Ascending aorta (tissue), 2 donors: ENCODE results near the gene LIPJ. TPM values are rescaled to one million over a fixed set of nuclear protein-coding genes. Genes with fewer than 3 reads are reported as not detected.

Experiments
- DNase-seq, 2 donors: peaks; one replicate each; pipeline ENCODE4 v3.0.0-alpha.2; 2019; ENCODE audit warnings: low spot score in 2 of 2
- H3K27ac ChIP-seq, 2 donors: fragments of 200-600 bp; sonication (generic); one replicate each; pipeline ENCODE4 v1.5.1; 2016 to 2017; ENCODE audit warnings: mild to moderate bottlenecking in 1 of 2
- H3K27me3 ChIP-seq: fragments of 200-600 bp; sonication (generic); one replicate; pipeline ENCODE4 v1.5.1; 2017
- H3K36me3 ChIP-seq, 2 donors: fragments of 200-600 bp; sonication (generic); one replicate each; pipeline ENCODE4 v1.5.1; 2016
- H3K4me1 ChIP-seq, 2 donors: fragments of 200-600 bp; sonication (generic); one replicate each; pipeline ENCODE4 v1.5.1; 2016 to 2017; ENCODE audit warnings: mild to moderate bottlenecking in 1 of 2
- H3K4me3 ChIP-seq, 2 donors: fragments of 200-600 bp; sonication (generic); one replicate each; pipeline ENCODE4 v1.5.1; 2016 to 2017; ENCODE audit warnings: mild to moderate bottlenecking in 1 of 2
- H3K9me3 ChIP-seq, 2 donors: fragments of 200-600 bp; sonication (generic); one replicate each; pipeline ENCODE4 v1.5.1; 2016
- CTCF ChIP-seq, 3 experiments: fragments of 200-600 bp in 2 of 3; fragments of 450-650 bp in 1 of 3; sonication (generic) in 2 of 3; IDR thresholded peaks; one replicate each; pipeline ENCODE4 v1.5.1; 2016 to 2019; ENCODE audit warnings: antibody characterized with exemption in 3 of 3, mild to moderate bottlenecking in 1 of 3, moderate library complexity in 1 of 3
- intact Hi-C: fragments of 100-400 bp; cut with DNase I; formaldehyde crosslinking; loops from one replicate; pipeline ENCODE4 v1.15.1; 2023
- total RNA-seq: library from RNA; depleted of rRNA; stranded (reverse); fragments of >200 nt; gene quantifications from one replicate; pipeline ENCODE4 v1.1.0, GENCODE V29; 2016

LIPJ gene
- total RNA-seq, 1 donor from 2014 or later = not detected

DNA sequence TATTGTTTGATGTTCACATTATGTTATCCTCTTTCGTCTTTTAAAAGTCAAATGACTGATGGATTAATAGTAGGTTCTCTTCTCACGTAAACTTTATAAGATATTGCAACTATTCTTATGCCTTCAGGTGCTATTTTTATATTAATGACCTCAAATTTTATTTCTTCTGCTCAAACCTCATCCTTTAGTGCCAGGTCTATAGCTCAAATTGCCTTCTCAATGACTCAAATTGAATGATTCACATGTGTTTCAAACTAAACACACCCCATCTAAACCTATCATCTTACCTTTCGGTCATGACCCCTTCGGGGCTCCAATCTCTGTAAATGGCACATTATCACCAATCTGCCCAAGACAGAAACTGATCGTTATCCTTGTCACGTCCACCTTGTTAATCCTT is 55.6 kb downstream of the LIPJ start:
- no peaks in the 10 kb centered on the region for H3K27me3 ChIP-seq
- TF ChIP-seq CTCF (IDR thresholded peaks at IDR 0.05) = no peak
- H3K27ac ChIP-seq = no peak overlapping the region

GRCh38 chr10:88642963-88643362 is 56.4 kb downstream of the LIPJ start:
- intact Hi-C loops = no loop called here
- H3K4me1 ChIP-seq = no peaks in the 10 kb centered on the region
- peaks cover 0 to 5% of the 10 kb centered on the region in 2 donors for H3K9me3 ChIP-seq
- no peaks in the 10 kb centered on the region for H3K27me3 ChIP-seq
- no peak overlapping the region for H3K27ac ChIP-seq
- TF ChIP-seq CTCF (IDR thresholded peaks at IDR 0.05) = no peak
- no peaks in the 10 kb centered on the region for H3K36me3 ChIP-seq
- DNase-seq = no peak
- no peak overlapping the region for H3K4me3 ChIP-seq

More for the DNA sequence above, 55.6 kb downstream of the LIPJ start:
- Histone ChIP-seq H3K36me3 (no peaks in the 10 kb centered on the region), H3K4me3 (no peak overlapping the region), H3K9me3 (peaks cover 0 to 5% of the 10 kb centered on the region in 2 donors), H3K4me1 (no peaks in the 10 kb centered on the region)
- no peak for DNase-seq
- intact Hi-C loops = no loop called here

- no peak for TF ChIP-seq CTCF (IDR thresholded peaks at IDR 0.05)
- Histone ChIP-seq H3K9me3 (no peaks in the 10 kb centered on the region), H3K36me3 (no peaks in the 10 kb centered on the region), H3K4me3 (no peak overlapping the region), H3K27ac (no peak overlapping the region), H3K4me1 (no peaks in the 10 kb centered on the region), H3K27me3 (no peaks in the 10 kb centered on the region)
- DNase-seq = no peak
- intact Hi-C loops = no loop called here
These were observed 60.6 kb downstream of the LIPJ start for GRCh38 chr10:88647061-88647615.

DNA sequence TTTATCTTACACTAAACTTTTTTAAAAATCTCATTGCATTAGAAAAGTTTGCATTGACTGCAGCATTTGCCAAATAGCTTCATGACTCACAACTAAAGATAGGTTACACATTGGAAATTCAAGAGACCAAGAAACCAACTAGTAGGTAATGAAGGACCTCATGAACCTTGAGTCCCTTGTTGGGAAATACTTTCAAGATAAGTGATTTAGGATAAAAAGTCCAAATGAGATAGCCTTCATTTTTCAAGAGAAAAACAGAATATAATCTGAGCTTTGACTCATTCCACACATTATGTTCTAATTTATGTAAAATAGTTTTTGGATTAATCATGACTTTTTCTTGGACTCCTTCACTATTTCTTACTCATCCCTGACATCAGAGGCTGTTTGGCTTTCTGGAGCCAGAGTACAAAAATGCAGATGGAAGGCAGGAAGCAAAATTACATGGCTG is 64.6 kb downstream of the LIPJ start:
- intact Hi-C loops = no loop called here
- TF ChIP-seq CTCF (IDR thresholded peaks at IDR 0.05) = no peak
- no peak for DNase-seq
- no peaks in the 10 kb centered on the region for H3K4me1 ChIP-seq
- no peaks in the 10 kb centered on the region for H3K27me3 ChIP-seq
- no peaks in the 10 kb centered on the region for H3K36me3 ChIP-seq
- H3K27ac ChIP-seq = no peak overlapping the region
- no peaks in the 10 kb centered on the region for H3K9me3 ChIP-seq
- no peak overlapping the region for H3K4me3 ChIP-seq

- H3K4me1 ChIP-seq = no peaks in the 10 kb centered on the region
- DNase-seq = no peak
- H3K27ac ChIP-seq = no peak overlapping the region
- H3K27me3 ChIP-seq = no peaks in the 10 kb centered on the region
- H3K9me3 ChIP-seq = no peaks in the 10 kb centered on the region
- intact Hi-C loops = no loop called here
- no peak overlapping the region for H3K4me3 ChIP-seq
- no peaks in the 10 kb centered on the region for H3K36me3 ChIP-seq
- TF ChIP-seq CTCF (IDR thresholded peaks at IDR 0.05) = no peak
These were observed 66.1 kb downstream of the LIPJ start for GRCh38 chr10:88652616-88653015.

Other genes starting within 250 kb of the LIPJ start
- 12.1 TPM for gene RNLS, start 3.4 kb upstream of the LIPJ start, total RNA-seq
- gene LIPF, start 77.7 kb downstream of the LIPJ start, total RNA-seq = 7.1 TPM
- gene LIPK, start 119.5 kb downstream of the LIPJ start, total RNA-seq = not detected
- not detected for gene LIPN, start 173.3 kb downstream of the LIPJ start, total RNA-seq
- gene LIPM, start 216.0 kb downstream of the LIPJ start, total RNA-seq = not detected